ENCODE data around the gene HNRNPR. TPM values are rescaled to one million over a fixed set of nuclear protein-coding genes. Genes with fewer than 3 reads are reported as not detected.

HNRNPR gene
- total RNA-seq, 1 experiment from 2014 or later = 194 TPM

DNA sequence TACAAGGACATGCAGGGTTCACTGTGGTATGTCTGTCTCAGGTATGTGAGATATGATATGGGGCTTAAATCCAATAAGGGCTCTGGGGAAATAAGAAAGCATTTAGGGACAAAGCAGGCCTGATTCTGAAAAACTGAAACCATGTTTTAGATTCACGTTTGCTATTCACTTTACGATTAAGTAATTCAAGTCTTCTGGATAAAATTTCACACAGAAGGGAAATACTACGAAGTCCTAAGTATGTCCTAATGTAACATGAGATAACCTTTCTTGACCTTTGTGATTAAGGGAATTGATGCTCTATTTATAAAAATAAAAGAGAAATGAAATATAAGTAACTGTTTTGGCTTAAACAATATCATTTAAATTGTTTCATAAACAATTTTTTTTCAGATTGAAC, 55.4 kb downstream of the HNRNPR start:
- TF ChIP-seq, protein P1, sequence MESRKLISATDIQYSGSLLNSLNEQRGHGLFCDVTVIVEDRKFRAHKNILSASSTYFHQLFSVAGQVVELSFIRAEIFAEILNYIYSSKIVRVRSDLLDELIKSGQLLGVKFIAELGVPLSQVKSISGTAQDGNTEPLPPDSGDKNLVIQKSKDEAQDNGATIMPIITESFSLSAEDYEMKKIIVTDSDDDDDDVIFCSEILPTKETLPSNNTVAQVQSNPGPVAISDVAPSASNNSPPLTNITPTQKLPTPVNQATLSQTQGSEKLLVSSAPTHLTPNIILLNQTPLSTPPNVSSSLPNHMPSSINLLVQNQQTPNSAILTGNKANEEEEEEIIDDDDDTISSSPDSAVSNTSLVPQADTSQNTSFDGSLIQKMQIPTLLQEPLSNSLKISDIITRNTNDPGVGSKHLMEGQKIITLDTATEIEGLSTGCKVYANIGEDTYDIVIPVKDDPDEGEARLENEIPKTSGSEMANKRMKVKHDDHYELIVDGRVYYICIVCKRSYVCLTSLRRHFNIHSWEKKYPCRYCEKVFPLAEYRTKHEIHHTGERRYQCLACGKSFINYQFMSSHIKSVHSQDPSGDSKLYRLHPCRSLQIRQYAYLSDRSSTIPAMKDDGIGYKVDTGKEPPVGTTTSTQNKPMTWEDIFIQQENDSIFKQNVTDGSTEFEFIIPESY (IDR thresholded peaks at IDR 0.05; ENCODE audit: extremely low read depth, insufficient replicate concordance, low read length) = no peak
- TF ChIP-seq, protein P2, sequence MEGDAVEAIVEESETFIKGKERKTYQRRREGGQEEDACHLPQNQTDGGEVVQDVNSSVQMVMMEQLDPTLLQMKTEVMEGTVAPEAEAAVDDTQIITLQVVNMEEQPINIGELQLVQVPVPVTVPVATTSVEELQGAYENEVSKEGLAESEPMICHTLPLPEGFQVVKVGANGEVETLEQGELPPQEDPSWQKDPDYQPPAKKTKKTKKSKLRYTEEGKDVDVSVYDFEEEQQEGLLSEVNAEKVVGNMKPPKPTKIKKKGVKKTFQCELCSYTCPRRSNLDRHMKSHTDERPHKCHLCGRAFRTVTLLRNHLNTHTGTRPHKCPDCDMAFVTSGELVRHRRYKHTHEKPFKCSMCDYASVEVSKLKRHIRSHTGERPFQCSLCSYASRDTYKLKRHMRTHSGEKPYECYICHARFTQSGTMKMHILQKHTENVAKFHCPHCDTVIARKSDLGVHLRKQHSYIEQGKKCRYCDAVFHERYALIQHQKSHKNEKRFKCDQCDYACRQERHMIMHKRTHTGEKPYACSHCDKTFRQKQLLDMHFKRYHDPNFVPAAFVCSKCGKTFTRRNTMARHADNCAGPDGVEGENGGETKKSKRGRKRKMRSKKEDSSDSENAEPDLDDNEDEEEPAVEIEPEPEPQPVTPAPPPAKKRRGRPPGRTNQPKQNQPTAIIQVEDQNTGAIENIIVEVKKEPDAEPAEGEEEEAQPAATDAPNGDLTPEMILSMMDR (IDR thresholded peaks at IDR 0.05 in 2 of 3, conservative IDR thresholded peaks at IDR 0.05 in 1 of 3; ENCODE audit: borderline replicate concordance in 1 of 3, insufficient read depth in 1 of 3, low read depth in 2 of 3, low read length in 2 of 3) = no peak
- TF ChIP-seq EGR1 (IDR thresholded peaks at IDR 0.05; ENCODE audit: low read depth) (no peak), EZH2phosphoT487 (IDR thresholded peaks at IDR 0.05; ENCODE audit: borderline replicate concordance) (no peak)
- H4K20me1 ChIP-seq (ENCODE audit: insufficient read depth) = no peaks in the 10 kb centered on the region

More for the DNA sequence above, 55.4 kb downstream of the HNRNPR start:
- Histone ChIP-seq H3K27ac (ENCODE audit: low read depth, low read length) (no peak overlapping the region), H3K9me2 (ENCODE audit: insufficient read depth) (no peaks in the 10 kb centered on the region), H3K4me2 (ENCODE audit: low read length) (no peak overlapping the region), H3K79me2 (ENCODE audit: insufficient read depth, low read length) (peaks cover 5% of the 10 kb centered on the region; the same call in 1 of the 2 replicates), H3K9ac (ENCODE audit: low read length) (no peak overlapping the region), H2AFZ (ENCODE audit: low read depth, low read length, poor library complexity, severe bottlenecking) (no peak overlapping the region), H3K4me3 (replicated peaks in 1 of 2; ENCODE audit: low read depth in 1 of 2, low read length in 2 of 2) (no peak overlapping the region), H3K27me3 (ENCODE audit: insufficient read depth, low read length) (no peaks in the 10 kb centered on the region), H3K4me1 (ENCODE audit: control insufficient read depth in 1 of 2, insufficient read depth in 2 of 2, low read length in 2 of 2) (peaks cover 6 to 8% of the 10 kb centered on the region in 2 experiments; a peak in 3 of 4 replicates), H3K36me3 (ENCODE audit: control insufficient read depth in 1 of 2, insufficient read depth in 2 of 2, low read length in 2 of 2) (peaks cover 5 to 34% of the 10 kb centered on the region in 2 experiments), H3K9me3 (ENCODE audit: control insufficient read depth in 1 of 2, insufficient read depth in 1 of 2, low read depth in 1 of 2, low read length in 2 of 2) (no peaks in the 10 kb centered on the region)
- RAD21 ChIA-PET (ENCODE audit: low non-redundant PET in 1 of 2, low total read pairs in 2 of 2, uncharacterized antibody in 2 of 2, unreplicated experiment in 2 of 2) = no interaction called here
- DNase-seq (ENCODE audit: low read depth, low spot score) (no peak), ATAC-seq (no peak)
- no TSS peak for BruUV-seq (replicated peaks)
- intact Hi-C loops (cut with micrococcal nuclease) = no loop called here
- CTCF ChIA-PET = no interaction called here
- POLR2A ChIA-PET = no interaction called here
